ENCODE measurements around the gene DGCR8.

The DGCR8 gene

DNA sequence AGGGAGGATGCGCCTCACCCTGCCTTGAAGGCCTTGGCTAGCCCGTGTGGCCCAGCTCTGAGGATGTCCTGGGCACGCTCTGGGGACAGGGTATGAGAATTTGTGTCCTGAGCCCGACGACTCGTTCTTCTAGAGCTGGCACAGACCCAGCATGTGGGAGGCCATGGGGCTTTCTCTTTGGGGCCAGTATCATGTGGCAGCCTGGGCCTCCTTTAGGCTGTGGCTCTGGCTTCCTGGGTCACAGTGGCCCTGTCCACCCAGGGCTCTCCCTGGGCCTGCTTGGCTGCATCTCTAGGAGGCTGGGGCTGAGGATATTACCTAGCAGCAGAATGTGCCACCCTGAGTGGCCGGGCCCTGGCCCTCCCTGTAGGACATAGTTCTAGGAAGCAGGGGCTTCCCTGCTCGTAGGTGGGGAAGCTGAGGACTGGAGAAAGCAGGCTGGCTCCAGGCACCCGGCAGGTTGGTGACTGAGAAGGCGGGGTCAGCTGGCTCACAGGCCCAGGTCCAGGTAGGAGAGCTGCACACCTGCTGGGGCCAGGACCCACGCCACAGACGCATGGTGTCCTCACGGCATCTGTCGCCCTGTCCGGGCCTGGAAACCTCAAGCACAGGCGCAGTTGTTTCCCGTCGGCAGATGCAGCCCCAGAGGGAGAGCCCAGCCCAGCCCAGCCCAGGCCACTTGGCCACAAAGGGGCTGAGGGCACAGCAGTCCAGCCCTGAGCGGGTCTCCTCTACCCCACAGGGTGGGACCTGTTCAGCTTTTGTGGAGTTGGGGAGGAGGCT is 64.0 kb downstream of the DGCR8 start:
- intact Hi-C loops (cut with DNase I; ENCODE audit: low total_unique reads), result no loop called here
- no peak overlapping the region for H3K4me3 ChIP-seq
- TF ChIP-seq, protein P1, sequence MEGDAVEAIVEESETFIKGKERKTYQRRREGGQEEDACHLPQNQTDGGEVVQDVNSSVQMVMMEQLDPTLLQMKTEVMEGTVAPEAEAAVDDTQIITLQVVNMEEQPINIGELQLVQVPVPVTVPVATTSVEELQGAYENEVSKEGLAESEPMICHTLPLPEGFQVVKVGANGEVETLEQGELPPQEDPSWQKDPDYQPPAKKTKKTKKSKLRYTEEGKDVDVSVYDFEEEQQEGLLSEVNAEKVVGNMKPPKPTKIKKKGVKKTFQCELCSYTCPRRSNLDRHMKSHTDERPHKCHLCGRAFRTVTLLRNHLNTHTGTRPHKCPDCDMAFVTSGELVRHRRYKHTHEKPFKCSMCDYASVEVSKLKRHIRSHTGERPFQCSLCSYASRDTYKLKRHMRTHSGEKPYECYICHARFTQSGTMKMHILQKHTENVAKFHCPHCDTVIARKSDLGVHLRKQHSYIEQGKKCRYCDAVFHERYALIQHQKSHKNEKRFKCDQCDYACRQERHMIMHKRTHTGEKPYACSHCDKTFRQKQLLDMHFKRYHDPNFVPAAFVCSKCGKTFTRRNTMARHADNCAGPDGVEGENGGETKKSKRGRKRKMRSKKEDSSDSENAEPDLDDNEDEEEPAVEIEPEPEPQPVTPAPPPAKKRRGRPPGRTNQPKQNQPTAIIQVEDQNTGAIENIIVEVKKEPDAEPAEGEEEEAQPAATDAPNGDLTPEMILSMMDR (IDR thresholded peaks at IDR 0.05), result no peak
- H3K27me3 ChIP-seq, result no peaks in the 10 kb centered on the region
- peaks cover 3 to 76% (median 39%) of the 10 kb centered on the region in 3 donors for H3K36me3 ChIP-seq
- no peaks in the 10 kb centered on the region for H3K4me1 ChIP-seq
- H3K9me3 ChIP-seq, result no peaks in the 10 kb centered on the region
- DNase-seq, result no peak
- H3K27ac ChIP-seq, result no peak overlapping the region

GRCh38 chr22:20145206-20145831 is 65.3 kb downstream of the DGCR8 start:
- intact Hi-C loops (cut with DNase I; ENCODE audit: low total_unique reads), result no loop called here
- no peaks in the 10 kb centered on the region for H3K9me3 ChIP-seq
- H3K27ac ChIP-seq, result no peak overlapping the region
- H3K36me3 ChIP-seq, result peaks cover 3 to 63% (median 39%) of the 10 kb centered on the region in 3 donors
- no peaks in the 10 kb centered on the region for H3K27me3 ChIP-seq
- H3K4me3 ChIP-seq, result no peak overlapping the region
- no peaks in the 10 kb centered on the region for H3K4me1 ChIP-seq
- TF ChIP-seq, protein P1 (IDR thresholded peaks at IDR 0.05), result no peak
- DNase-seq, result no peak

GRCh38 chr22:20145832-20146223 is 65.8 kb downstream of the DGCR8 start:
- no peak overlapping the region for H3K27ac ChIP-seq
- no peak for DNase-seq

DNA sequence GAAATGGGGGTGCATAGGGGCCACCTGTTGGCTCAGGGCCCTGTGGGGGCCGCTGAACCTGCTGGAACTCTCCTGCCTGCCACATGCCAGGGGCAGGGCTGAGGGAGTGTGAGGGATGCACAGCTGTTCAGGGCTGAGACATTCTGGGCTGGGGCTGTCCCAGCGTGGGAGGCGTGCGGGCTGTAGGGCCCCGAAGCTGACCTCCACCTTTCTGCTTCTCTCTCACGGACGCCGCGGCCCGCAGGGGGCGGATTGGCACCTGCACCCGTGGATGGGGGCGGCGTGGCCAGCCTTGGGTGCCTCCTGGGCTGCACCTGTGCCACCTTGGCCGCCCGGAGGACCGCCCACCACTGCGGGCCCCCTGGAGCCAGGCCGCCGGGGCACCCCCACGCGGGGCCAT is 66.7 kb downstream of the DGCR8 start:
- no peaks in the 10 kb centered on the region for H3K9me3 ChIP-seq
- intact Hi-C loops (cut with DNase I; ENCODE audit: low total_unique reads), result no loop called here
- peaks cover 3 to 49% (median 24%) of the 10 kb centered on the region in 3 donors for H3K36me3 ChIP-seq
- H3K27ac ChIP-seq, result no peak overlapping the region
- H3K27me3 ChIP-seq, result no peaks in the 10 kb centered on the region
- TF ChIP-seq, protein P1 (IDR thresholded peaks at IDR 0.05), result no peak
- H3K4me3 ChIP-seq, result no peak overlapping the region
- DNase-seq, result no peak
- no peaks in the 10 kb centered on the region for H3K4me1 ChIP-seq

More at GRCh38 chr22:20145832-20146223, 65.8 kb downstream of the DGCR8 start:
- TF ChIP-seq, protein P1 (IDR thresholded peaks at IDR 0.05), result no peak
- intact Hi-C loops (cut with DNase I; ENCODE audit: low total_unique reads), result no loop called here
- Histone ChIP-seq H3K4me3 (no peak overlapping the region), H3K9me3 (no peaks in the 10 kb centered on the region), H3K36me3 (peaks cover 3 to 58% (median 34%) of the 10 kb centered on the region in 3 donors), H3K4me1 (no peaks in the 10 kb centered on the region), H3K27me3 (no peaks in the 10 kb centered on the region)

- H3K36me3 ChIP-seq, result peaks cover 3 to 42% (median 21%) of the 10 kb centered on the region in 3 donors
- TF ChIP-seq, protein P1 (IDR thresholded peaks at IDR 0.05), result no peak
- H3K27ac ChIP-seq, result no peak overlapping the region
- no peak overlapping the region for H3K4me3 ChIP-seq
- no peaks in the 10 kb centered on the region for H3K27me3 ChIP-seq
- no peaks in the 10 kb centered on the region for H3K9me3 ChIP-seq
- intact Hi-C loops (cut with DNase I; ENCODE audit: low total_unique reads), result no loop called here
- DNase-seq, result no peak
- no peaks in the 10 kb centered on the region for H3K4me1 ChIP-seq
These were observed 67.4 kb downstream of the DGCR8 start for GRCh38 chr22:20147237-20147988.

All from tibial artery (tissue), 4 donors.